Lower lobe of right lung (tissue), 2 donors: ENCODE measurements around the gene RGS4. TPM values are rescaled to one million over a fixed set of nuclear protein-coding genes. Genes with fewer than 3 reads are reported as not detected.

Experiments used
- ATAC-seq, 2 donors: fragments of 200-7000 bp; cut with Tn5 transposase; one replicate each; pipeline ENCODE4 v1.9.1; 2020 to 2022; ENCODE audit warnings: mild to moderate bottlenecking in 2 of 2, moderate library complexity in 2 of 2
- DNase-seq: peaks from one replicate; pipeline ENCODE4 v3.0.0-alpha.2; 2020
- H3K27ac ChIP-seq: fragments of 200-600 bp; one replicate; pipeline ENCODE4 v1.8.0; 2022
- H3K27me3 ChIP-seq: fragments of 200-600 bp; one replicate; pipeline ENCODE4 v1.8.0; 2022; ENCODE audit warnings: low read depth
- H3K36me3 ChIP-seq: fragments of 200-600 bp; one replicate; pipeline ENCODE4 v1.8.0; 2022; ENCODE audit warnings: mild to moderate bottlenecking
- H3K4me1 ChIP-seq: fragments of 200-600 bp; one replicate; pipeline ENCODE4 v1.8.0; 2022
- H3K4me3 ChIP-seq: fragments of 200-600 bp; one replicate; pipeline ENCODE4 v1.8.0; 2022; ENCODE audit warnings: mild to moderate bottlenecking
- H3K9me3 ChIP-seq: fragments of 200-600 bp; one replicate; pipeline ENCODE4 v1.8.0; 2022
- CTCF ChIP-seq: fragments of 200-600 bp; IDR thresholded peaks from one replicate; pipeline ENCODE4 v1.8.0; 2022; ENCODE audit warnings: antibody characterized with exemption, mild to moderate bottlenecking
- intact Hi-C: fragments of 100-400 bp; cut with DNase I; formaldehyde crosslinking; loops from one replicate; pipeline ENCODE4 v1.11.0; 2022
- total RNA-seq: library from RNA; stranded (reverse); fragmentation: NEBNext Ultra II Directional; extraction: Animal tissue kit (Norgen Biotek cat#: 25700); gene quantifications from one replicate; pipeline ENCODE4 v1.2.1, GENCODE V29; 2021
- donor health status: DM: no; HTN: yes; CAD: no; lungs with severe emphysema.

The RGS4 gene
- total RNA-seq, 1 donor from 2014 or later, result 0.89 TPM

GRCh38 chr1:163093169-163093568 lies 24.0 kb downstream of the RGS4 start:
- intact Hi-C loops, result no loop called here
- Histone ChIP-seq H3K36me3 (no peaks in the 10 kb centered on the region), H3K27ac (no peak overlapping the region), H3K27me3 (peaks cover 5% of the 10 kb centered on the region), H3K4me1 (no peaks in the 10 kb centered on the region), H3K4me3 (no peak overlapping the region), H3K9me3 (no peaks in the 10 kb centered on the region)
- DNase-seq, result no peak
- ATAC-seq, result no peak
- TF ChIP-seq CTCF, result no peak

- H3K36me3 ChIP-seq, result no peaks in the 10 kb centered on the region
- intact Hi-C loops, result no loop called here
- no peaks in the 10 kb centered on the region for H3K4me1 ChIP-seq
- DNase-seq (no peak), ATAC-seq (no peak)
- peaks cover 5% of the 10 kb centered on the region for H3K27me3 ChIP-seq
- no peak for TF ChIP-seq CTCF
- no peak overlapping the region for H3K27ac ChIP-seq
- no peaks in the 10 kb centered on the region for H3K9me3 ChIP-seq
- no peak overlapping the region for H3K4me3 ChIP-seq
Measured at GRCh38 chr1:163093579-163093978, 24.4 kb downstream of the RGS4 start.

GRCh38 chr1:163094182-163094581 lies 25.0 kb downstream of the RGS4 start:
- H3K27me3 ChIP-seq, result peaks cover 5% of the 10 kb centered on the region
- H3K9me3 ChIP-seq, result no peaks in the 10 kb centered on the region
- no peak for ATAC-seq
- intact Hi-C loops, result no loop called here
- H3K4me3 ChIP-seq, result no peak overlapping the region
- no peak for DNase-seq
- no peaks in the 10 kb centered on the region for H3K4me1 ChIP-seq
- no peaks in the 10 kb centered on the region for H3K36me3 ChIP-seq
- TF ChIP-seq CTCF, result no peak
- H3K27ac ChIP-seq, result no peak overlapping the region

- ATAC-seq (no peak), DNase-seq (no peak)
- no peak for TF ChIP-seq CTCF
- peaks cover 5% of the 10 kb centered on the region for H3K27me3 ChIP-seq
- no peaks in the 10 kb centered on the region for H3K36me3 ChIP-seq
- H3K9me3 ChIP-seq, result no peaks in the 10 kb centered on the region
- H3K4me3 ChIP-seq, result no peak overlapping the region
- intact Hi-C loops, result no loop called here
- no peaks in the 10 kb centered on the region for H3K4me1 ChIP-seq
- no peak overlapping the region for H3K27ac ChIP-seq
Measured at GRCh38 chr1:163094589-163094988, 25.4 kb downstream of the RGS4 start.

- ATAC-seq (no peak), DNase-seq (no peak)
- Histone ChIP-seq H3K27me3 (peaks cover 5% of the 10 kb centered on the region), H3K4me3 (no peak overlapping the region), H3K27ac (no peak overlapping the region), H3K4me1 (no peaks in the 10 kb centered on the region), H3K36me3 (no peaks in the 10 kb centered on the region), H3K9me3 (no peaks in the 10 kb centered on the region)
- intact Hi-C loops, result no loop called here
- TF ChIP-seq CTCF, result no peak
Measured at GRCh38 chr1:163095213-163095612, 26.1 kb downstream of the RGS4 start.

GRCh38 chr1:163102590-163102989 lies 33.4 kb downstream of the RGS4 start:
- no peak for TF ChIP-seq CTCF
- ATAC-seq, result no peak
- no peaks in the 10 kb centered on the region for H3K27me3 ChIP-seq
- H3K9me3 ChIP-seq, result no peaks in the 10 kb centered on the region
- H3K4me3 ChIP-seq, result no peak overlapping the region
- no peak overlapping the region for H3K27ac ChIP-seq
- intact Hi-C loops, result no loop called here
- no peaks in the 10 kb centered on the region for H3K36me3 ChIP-seq
- no peaks in the 10 kb centered on the region for H3K4me1 ChIP-seq
- no peak for DNase-seq
